CD4-positive, alpha-beta T cell treated with Interleukin-15 for 1 hour (primary cell): ENCODE data around the gene SERINC5.
"Not testable (repeated sequence)": the region's sequence is repeated elsewhere in the genome, so short reads cannot be mapped to it uniquely, and the experiment has no call there.

Source experiments
- DNase-seq: peaks from one replicate; pipeline ENCODE4 v3.0.0-alpha.2; 2020

Gene SERINC5

GRCh38 chr5:80225934-80226326 is 29.9 kb downstream of the SERINC5 start:
- DNase-seq, result no peak

- DNase-seq, result no peak
These were observed 30.5 kb downstream of the SERINC5 start for GRCh38 chr5:80225189-80225933.

- DNase-seq, result no peak
These were observed 32.3 kb downstream of the SERINC5 start for GRCh38 chr5:80223561-80223960.

GRCh38 chr5:80220245-80220897 is 35.5 kb downstream of the SERINC5 start:
- DNase-seq, result no peak

- no peak for DNase-seq
These were observed 36.5 kb downstream of the SERINC5 start for GRCh38 chr5:80219391-80219790.

GRCh38 chr5:80217667-80218066 is 38.2 kb downstream of the SERINC5 start:
- no peak for DNase-seq

- DNase-seq, result no peak
These were observed 38.9 kb downstream of the SERINC5 start for GRCh38 chr5:80216753-80217596.

- no peak for DNase-seq
These were observed 39.8 kb downstream of the SERINC5 start for GRCh38 chr5:80216096-80216495.

GRCh38 chr5:80215523-80215922 is 40.3 kb downstream of the SERINC5 start:
- no peak for DNase-seq

GRCh38 chr5:80213466-80213865 is 42.4 kb downstream of the SERINC5 start:
- DNase-seq, result no peak

- DNase-seq, result no peak
These were observed 43.6 kb downstream of the SERINC5 start for GRCh38 chr5:80212171-80212667.

- no peak for DNase-seq
These were observed 44.5 kb downstream of the SERINC5 start for GRCh38 chr5:80211327-80211726.

- no peak for DNase-seq
These were observed 45.8 kb downstream of the SERINC5 start for GRCh38 chr5:80210014-80210413.

GRCh38 chr5:80208381-80208780 is 47.5 kb downstream of the SERINC5 start:
- DNase-seq, result no peak

- no peak for DNase-seq
These were observed 48.0 kb downstream of the SERINC5 start for GRCh38 chr5:80207832-80208231.

GRCh38 chr5:80206282-80206681 is 49.6 kb downstream of the SERINC5 start:
- DNase-seq, result no peak

- no peak for DNase-seq
These were observed 50.0 kb downstream of the SERINC5 start for GRCh38 chr5:80205846-80206245.

GRCh38 chr5:80204808-80205614 is 50.8 kb downstream of the SERINC5 start:
- DNase-seq, result no peak

- DNase-seq, result not testable (repeated sequence)
These were observed 54.1 kb downstream of the SERINC5 start for GRCh38 chr5:80201763-80202162.

GRCh38 chr5:80198920-80199319 is 56.9 kb downstream of the SERINC5 start:
- DNase-seq, result no peak

- no peak for DNase-seq
These were observed 57.4 kb downstream of the SERINC5 start for GRCh38 chr5:80198399-80198798.

- DNase-seq, result no peak
These were observed 59.9 kb downstream of the SERINC5 start for GRCh38 chr5:80195837-80196400.
